Middle frontal gyrus (tissue), 1 donor: ENCODE data around the gene TAF12.
"Not testable (repeated sequence)": the region's sequence is repeated elsewhere in the genome, so short reads cannot be mapped to it uniquely, and the experiment has no call there.

Experiments
- DNase-seq: peaks from one replicate; pipeline ENCODE4 v3.0.0-alpha.2; 2015; ENCODE audit warnings: low spot score; ENCODE audit errors: extremely low spot score

TAF12 gene

DNA sequence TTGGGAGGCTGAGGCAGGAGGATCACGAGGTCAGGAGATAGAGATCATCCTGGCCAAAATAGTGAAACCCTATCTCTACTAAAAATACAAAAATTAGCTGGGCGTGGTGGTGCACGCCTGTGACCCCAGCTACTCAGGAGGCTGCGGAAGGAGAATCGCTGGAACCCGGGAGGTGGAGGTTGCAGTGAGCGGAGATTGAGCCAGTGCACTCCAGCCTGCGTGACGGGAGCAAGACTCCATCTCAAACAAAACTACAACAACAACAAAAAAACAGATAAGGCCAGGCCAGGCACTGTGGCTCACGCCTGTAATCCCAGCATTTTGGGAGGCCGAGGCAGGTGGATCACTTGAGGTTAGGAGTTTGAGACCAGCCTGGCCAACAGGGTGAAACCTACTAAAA, 2.5 kb upstream of the TAF12 start:
- DNase-seq: not testable (repeated sequence)

DNA sequence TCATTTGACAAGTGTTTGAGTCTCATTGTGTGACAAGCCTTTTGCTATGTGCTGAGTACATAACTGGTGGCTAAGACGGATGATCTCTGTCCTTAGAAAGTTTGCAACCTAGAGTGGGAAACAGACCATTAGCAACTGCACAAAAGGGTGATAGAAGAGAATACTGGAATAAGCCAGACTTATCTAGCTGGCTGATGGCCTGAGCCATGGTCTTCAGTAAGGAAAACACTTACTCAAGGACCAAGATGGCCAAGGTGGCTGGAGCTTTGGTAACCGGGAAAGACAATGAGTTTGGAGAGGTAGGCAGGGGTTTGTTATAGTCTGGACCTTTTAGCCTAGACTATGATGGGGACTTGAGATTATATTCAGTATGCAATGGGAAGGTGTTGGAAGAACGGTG, 1.6 kb upstream of the TAF12 start:
- no peak for DNase-seq

DNA sequence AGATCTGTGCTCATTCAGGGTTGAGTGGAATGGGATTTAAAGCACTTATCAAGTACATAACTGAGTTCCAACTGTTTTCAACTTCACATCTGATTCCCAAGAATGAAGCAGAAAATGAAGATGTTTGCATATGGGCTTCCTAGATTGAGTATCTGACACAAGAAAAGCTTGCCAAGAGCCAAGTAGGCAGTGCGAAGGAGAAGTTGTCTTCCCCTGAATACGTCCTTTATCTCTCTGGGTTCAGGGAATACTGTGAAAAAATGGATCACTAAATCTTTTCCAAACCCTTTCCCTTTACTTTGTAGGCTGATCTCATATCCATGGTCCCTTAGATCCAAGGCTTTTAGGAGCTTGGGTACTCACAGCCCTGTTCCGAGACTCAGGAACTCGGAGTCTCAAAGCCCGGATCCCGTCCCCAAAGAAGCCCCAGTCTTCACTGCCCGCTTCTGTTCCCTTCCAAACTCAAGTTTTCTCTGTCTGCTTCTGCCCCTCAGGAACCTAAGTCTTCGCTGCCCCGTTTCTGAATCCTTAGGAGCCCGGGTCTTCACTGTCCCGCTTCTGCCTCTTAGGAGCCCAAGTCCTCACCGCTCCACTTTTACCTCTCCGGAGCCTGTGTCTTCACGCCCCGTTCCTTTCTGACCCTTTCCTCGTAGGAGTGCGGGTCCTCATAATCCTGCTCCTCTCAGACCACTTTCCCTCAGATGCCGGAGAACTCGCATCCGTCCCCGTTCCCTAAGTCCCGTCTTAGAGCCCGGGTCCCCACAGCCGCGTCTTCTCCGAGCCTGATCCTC, 616 bp downstream of the TAF12 start:
- no peak for DNase-seq

DNA sequence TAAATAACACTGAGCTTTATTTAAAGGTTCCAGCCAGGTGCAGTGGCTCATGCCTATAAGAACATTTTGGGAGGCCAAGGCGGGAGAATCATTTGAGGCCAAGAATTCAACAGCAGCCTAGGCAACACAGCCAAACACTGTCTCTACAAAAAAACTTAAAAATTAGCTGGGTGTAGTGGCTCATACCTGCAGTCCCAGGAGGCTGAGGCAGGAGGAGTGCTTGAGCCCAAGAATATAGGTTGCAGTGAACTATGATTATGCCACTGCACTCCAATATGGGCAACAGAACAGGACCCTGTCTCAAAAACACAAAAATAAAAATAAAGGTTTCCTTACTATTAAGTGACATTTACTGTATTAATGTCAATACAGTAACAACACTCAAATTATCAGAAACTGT, 2.1 kb downstream of the TAF12 start:
- DNase-seq: no peak

DNA sequence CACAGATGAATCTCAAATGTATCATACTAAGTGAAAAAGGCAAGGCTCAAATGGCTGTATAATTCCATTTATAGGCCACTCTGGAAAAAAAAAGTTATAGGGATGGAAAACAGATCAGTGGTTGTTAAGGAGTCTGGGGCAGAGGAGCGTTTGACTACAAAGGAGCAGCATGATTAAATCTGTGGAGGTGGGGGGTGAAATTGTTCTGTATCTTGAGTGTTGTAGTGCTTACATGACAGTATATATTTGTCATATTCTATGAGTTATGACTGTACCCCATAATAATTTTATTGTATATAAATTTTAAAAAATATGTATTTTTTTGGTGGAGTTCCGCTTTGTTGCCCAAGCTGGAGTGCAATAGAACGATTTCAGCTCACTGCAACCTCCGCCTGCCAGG, 10.3 kb downstream of the TAF12 start:
- no peak for DNase-seq

DNA sequence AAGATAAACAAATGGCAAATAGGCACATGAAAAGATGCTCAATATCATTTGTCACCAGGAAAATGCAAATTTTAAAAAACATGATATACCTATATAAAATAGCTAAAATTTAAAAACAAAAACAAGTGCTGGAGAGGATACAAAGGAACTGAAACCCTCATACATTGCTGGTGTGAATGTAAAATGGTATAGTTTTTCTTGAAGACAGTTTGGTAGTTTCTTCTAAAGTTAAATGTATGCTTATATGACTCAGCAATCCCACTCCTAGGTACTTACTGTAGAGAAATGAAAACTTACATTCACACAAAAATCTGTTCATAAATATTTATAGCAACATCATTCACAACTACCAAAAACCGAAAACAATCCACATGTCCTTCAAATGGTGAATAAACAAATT, 11.2 kb downstream of the TAF12 start:
- DNase-seq: no peak

DNA sequence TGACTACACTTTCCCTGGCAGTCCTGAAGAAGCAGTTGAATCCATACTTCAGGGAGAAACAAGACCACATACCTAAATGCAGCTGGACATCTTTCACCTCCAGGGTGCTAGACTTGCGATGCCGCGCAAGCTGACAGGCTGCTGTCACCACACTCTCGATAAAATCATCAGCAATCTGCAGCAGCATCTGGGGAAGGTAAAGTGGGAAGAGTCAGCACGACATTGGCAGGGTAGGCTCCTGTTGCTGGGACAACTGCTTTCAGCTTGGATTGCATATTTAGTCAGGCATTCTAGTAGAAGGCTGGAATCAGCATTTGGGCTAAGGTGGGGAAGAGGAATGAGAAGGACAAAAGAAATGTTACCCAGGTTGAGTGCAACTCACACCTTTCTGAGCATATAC, 29.7 kb downstream of the TAF12 start:
- DNase-seq: no peak

DNA sequence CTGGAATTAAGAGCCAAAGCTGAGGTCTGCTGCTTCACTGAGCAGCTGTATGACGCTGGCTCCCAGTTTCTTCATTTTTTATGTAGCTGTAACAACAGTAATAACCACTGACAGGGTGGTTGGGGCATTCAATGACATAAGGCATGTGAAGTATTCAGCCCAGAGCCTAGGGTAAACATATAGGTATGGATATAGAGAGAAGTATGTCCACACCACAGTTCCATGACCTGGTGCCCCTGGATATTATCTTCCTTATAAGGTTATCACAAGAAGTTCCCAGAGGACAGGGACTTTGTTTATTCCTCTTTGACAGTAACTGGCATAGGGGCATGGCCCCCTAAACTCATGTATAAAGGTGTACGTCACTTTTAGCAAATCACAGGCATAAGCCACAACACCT, 36.1 kb downstream of the TAF12 start:
- DNase-seq: no peak

DNA sequence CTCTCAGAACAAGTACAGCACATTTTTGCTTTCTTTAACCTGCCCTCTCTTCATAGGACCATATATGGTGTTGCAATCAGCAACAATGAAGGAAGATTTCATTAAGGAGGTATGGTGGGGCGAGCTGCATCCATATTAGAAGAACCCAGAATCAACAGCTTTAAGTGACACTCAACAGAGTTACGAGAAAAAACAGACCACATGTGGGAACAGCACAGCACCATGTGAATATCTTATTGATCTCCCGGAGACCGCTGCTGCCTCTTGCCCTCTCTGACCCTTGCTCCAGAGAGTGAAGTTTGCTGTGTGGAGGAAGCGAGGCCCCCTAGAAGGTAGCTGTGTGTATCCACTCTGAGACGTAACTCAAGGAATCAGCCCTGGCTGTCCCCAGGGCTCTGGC, 37.9 kb downstream of the TAF12 start:
- no peak for DNase-seq

DNA sequence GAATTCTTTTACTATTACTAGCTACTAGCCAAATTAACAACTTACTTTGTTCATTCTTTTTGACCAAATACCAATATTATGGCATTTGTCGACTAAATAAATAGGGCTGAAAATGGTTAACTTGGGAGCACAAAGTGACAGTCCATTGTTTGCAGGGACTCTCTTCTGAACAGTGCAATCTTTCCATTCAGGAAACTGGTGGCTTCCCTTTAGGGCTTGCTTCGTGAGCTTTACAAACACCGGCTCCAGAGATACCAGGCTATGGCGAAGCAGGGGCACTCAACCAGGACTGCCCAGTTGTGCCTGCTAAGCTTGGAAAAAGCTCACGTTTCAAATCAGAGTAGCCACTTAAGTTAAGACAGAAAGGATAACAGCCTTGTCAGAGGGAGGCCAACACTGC, 38.5 kb downstream of the TAF12 start:
- DNase-seq: no peak

DNA sequence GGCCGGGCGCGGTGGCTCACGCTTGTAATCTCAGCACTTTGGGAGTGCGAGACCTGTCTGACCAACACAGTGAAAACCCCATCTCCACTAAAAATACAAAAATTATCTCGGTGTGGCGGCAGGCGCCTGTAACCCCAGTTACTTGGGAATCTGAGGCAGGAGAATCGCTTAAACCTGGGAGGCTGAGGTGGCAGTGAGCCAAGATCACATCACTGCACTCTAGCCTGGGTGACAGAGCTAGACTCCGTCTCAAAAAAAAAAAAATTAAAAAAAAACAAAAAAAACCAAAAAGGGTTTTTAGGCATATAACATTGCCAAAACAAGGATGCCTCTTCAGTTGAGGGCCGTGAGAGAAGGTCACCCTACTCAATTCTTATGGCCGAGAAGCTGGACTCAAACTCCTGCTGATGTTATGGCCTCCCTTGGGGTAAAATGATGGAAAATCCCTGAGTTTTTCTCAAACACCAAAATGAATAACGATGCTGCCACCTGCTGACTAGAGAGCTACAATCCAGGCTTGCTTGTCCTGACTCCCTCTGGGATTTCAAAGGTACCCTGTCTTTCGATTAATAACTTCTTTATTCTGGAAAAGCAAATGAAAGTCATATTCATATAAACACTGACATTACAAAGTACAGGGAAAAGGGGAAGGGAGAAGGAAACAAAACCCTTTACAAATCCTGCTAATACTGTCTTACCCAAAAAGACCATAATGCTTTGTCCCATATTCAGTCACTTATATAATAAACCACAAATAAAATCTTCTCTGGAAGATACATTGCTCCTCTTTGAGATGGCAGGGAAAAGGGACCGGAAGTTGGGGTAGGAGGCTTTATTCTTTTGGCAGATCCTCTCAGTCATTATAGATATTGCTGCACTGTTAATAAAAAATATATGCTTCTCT, 40.1 kb downstream of the TAF12 start:
- peak; percentile 65 for DNase-seq

DNA sequence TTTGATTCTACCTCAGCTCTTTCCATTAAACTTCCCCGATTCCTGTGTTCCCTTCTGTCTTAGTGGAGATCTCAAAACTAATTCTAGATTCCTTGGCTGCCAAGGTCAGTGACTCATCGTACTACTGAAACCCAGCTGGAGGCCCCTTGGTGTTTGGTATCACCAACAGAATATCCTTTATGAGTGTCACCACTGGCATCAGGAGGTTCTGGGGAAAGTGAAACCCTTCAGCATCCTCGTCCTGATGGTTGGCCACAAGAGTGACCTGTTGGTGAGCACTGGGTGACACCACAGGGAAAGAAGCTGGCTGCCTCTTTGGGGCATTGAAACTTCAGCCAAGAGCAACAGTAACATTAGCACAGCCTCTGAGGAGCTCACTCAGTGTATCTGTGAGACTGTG, 41.2 kb downstream of the TAF12 start:
- no peak for DNase-seq

DNA sequence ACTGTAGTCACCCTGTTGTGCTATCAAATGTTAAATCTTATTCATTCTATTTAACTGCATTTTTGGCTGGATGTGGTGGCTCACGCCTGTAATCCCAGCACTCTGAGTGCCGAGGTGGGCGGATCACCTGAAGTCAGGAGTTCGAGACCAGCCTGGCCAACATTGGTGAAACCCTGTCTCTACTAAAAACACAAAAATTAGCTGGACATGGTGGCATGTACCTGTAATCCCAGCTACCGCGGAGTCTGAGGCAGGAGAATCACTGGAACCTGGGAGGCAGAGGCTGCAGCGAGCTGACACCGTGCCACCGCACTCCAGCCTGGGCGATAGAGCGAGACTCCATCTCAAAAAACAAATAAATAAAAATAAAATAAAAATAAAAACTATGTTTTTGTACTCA, 46.6 kb downstream of the TAF12 start:
- DNase-seq: not testable (repeated sequence)

DNA sequence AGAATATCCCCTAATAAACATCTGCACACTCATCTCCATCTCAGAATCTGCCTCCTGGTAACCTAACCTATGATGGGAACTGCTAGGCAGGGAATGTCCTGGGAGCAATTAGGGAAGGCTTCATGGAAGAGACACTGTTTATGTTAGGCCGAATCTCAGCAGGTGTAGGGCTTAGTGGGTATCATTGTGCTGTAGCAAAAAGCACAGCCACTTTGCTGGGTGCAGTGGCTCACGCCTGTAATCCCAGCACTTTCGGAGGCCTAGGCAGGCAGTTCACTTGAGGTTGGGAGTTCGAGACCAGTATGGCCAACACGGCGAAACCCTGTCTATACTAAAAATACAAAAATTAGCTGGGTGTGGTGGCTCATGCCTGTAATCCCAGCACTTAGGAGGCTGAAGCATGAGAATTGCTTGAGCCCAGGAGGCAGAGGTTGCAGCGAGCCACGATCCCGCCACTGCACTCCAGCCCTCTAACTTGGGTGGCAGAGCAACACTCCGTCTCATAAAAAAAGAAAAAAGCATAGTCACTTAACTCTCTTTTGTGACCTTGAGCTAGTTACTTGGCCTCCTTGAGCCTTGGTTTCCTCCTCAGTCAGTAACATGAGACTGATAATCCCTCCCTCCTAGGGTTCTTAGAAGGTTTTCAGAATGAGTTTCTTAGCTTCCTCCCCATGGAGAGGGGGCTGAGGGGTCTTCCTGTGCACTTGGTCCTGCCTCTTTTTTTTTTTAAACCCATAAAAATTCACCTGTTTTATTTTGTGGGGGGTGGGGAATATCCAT, 47.3 kb downstream of the TAF12 start:
- DNase-seq: no peak

DNA sequence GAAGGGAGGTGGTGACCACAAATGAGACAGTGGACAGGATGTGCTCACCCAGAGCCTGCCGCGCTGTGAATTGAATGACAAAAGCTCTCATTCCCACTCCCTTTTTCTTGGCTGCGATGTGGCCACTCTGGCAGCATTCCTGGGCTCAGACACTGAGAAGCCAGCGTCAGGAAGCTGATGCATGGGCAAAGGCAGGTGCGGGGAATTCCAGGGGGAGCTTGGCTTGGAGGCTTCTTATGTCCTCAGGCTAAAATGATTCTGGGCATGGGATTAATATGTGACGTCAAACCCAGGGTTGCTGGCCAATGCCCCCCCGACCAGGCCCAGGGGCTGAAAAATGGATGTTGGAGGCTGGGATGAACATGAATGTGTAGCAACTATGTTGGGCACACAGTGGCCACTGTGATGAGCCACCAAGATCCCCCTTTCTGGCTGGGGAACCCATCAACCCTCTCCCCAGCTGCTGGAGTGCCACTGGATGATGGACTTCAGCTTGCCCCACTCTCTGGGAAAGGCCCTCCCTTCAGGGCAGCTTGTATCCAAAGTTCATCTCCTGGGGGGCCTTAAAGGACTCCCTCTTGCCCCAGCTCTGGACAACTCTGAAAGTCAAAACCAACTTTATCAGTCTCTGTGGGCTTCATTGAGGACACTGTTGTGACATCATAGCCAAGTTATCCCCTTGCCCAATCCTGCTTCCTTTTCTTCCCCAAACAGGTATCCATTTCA, 48.0 kb downstream of the TAF12 start:
- DNase-seq: not testable (repeated sequence)

DNA sequence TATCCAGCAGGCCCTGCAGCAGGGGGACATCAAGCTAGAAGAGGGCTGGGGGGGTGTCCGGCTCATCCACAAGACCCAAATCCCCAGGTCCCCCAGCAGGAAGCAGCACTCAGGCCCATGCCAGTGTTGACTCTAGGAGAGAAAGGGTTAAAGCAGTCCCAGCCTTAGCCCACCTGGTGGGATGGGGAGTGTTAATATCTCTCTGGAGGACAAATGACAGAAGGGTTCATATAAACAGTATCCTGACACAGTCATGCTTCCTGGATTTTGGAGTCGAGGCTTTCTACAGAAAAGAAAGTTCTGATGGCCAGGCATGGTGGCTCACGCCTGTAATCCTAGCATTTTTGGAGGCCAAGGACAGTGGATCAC, 48.9 kb downstream of the TAF12 start:
- DNase-seq: not testable (repeated sequence)

DNA sequence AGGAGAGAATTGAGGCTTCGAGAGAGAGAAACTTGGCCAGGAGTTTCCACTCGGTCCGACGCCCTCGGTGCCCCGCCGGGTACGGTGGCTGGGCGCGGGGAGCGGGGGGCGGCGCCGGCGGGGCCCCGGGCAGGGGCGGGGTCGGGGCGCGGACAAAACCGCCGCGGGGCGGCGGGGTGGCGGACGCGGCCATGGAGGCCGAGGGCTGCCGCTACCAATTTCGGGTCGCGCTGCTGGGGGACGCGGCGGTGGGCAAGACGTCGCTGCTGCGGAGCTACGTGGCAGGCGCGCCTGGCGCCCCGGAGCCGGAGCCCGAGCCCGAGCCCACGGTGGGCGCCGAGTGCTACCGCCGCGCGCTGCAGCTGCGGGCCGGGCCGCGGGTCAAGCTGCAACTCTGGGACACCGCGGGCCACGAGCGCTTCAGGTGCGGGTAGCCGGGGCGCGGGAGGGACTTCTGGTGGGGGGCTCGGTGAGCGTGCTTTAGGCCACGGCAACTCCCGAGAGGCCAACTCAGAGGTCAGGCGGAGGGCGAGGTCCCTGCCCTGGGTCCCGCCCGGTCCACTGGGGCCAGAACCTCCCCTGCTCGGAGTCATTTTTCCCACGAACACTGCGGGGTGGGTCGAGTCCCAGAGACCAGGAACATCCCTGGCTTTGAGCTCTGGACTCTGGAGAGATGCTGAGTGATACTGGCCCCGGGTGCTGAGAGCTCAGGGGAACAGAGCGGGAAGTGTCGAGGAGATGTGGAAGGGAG, 50.4 kb downstream of the TAF12 start:
- no peak for DNase-seq

DNA sequence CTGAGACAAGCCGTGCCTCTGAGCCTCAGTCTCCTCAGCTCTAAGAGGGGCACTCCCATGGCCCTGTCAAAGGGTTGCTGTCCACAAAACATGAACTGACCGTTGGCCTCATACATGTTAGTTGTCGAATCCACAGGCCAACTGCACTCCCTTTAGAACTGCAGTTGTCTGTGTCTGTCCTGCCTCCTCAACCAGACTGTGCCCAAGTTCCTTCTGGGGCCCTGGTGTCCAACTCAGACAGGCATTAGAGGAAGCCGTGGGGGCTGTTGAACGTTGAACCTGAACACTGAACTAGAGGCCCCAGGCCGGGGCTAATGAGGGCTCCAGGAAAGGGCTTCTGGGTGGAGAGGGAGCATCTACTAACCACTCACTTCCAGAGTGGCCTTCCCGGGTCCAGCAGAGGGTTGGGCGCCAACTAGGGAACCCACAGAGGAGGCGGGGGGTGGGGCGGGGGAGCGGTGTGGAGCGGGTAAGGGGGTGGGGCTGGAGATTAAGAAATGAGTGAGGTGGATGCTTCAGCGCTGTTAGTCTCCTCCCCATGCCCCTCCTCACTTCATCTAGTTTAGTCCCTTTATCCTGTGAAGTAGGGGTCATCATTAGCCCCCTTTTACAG, 51.1 kb downstream of the TAF12 start, which contains the start of gene RAB42:
Gene RAB42, plus strand, starts transcription at position 558 of the 613 bp plus-strand sequence. CDS start 247 bp downstream, outside the sequence.
- no peak for DNase-seq

DNA sequence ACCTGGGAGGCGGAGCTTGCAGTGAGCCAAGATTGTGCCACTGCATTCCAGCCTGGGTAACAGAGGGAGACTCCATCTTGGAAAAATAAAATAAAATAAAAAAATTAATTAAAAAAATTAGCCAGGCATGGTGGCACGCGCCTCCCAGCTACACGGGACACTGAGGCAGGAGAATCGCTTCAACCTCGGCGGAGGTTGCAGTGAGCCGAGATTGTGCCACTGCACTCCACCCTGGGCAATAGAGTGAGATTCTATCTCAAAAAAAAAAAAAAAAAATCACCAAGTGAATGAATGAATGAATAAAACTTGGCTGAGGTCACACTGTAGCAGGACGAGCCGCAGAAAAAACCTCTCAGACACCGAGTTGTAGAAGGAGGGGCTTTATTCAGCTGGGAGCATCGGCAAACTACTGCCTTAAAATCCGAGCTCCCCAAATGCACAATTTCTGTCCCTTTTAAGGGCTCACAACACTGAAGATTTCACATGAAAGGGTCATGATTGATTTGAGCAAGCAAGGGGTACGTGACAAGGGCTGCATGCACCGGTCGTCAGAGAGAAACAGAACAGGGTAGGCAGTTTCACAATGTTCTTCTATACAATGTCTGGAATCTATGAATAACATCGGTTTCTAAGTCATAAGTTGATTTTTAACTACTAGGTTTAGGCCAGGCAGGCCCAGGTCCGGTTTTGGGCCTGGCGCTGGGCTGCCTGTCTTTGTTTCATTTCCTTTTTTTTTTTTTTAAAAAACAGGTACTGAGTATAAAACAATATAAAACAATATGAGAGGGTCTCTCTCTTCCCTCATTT, 56.1 kb downstream of the TAF12 start:
- not testable (repeated sequence) for DNase-seq
